NT2/D1 (cell line): ENCODE results near the gene CPXM2.

Source experiments
- DNase-seq: peaks from one replicate; pipeline ENCODE4 v3.0.0-alpha.2; 2011; ENCODE audit warnings: low read depth, low spot score
- H3K27me3 ChIP-seq: 2 replicates; pipeline ENCODE4 v1.6.0; 2011; ENCODE audit warnings: mild to moderate bottlenecking; ENCODE audit not compliant: insufficient read length, insufficient read depth
- H3K36me3 ChIP-seq: 2 replicates; pipeline ENCODE4 v1.6.1; 2011; ENCODE audit warnings: mild to moderate bottlenecking, low read length, mixed read lengths; ENCODE audit not compliant: insufficient read depth, insufficient read length
- H3K4me1 ChIP-seq: 2 replicates; pipeline ENCODE4 v1.5.1; 2011; ENCODE audit not compliant: insufficient read depth, insufficient read length
- H3K4me3 ChIP-seq: 2 replicates; pipeline ENCODE4 v1.5.1; 2011; ENCODE audit warnings: low read depth; ENCODE audit not compliant: insufficient read length
- H3K9ac ChIP-seq: 2 replicates; pipeline ENCODE4 v1.6.0; 2011; ENCODE audit warnings: low read depth; ENCODE audit not compliant: insufficient read length
- H3K9me3 ChIP-seq: 2 replicates; pipeline ENCODE4 v1.5.1; 2011; ENCODE audit warnings: mild to moderate bottlenecking, low read length; ENCODE audit not compliant: insufficient read depth
- SUZ12 ChIP-seq: IDR thresholded peaks from 2 replicates; pipeline ENCODE4 v1.6.1; 2011; ENCODE audit not compliant: insufficient read length, insufficient read depth; ENCODE audit errors: extremely low read depth
- YY1 ChIP-seq: IDR thresholded peaks from 2 replicates; pipeline ENCODE4 v1.6.1; 2011; ENCODE audit not compliant: insufficient read length, insufficient read depth
- ZNF274 ChIP-seq: IDR thresholded peaks from 2 replicates; pipeline ENCODE4 v1.6.1; 2011; ENCODE audit warnings: mild to moderate bottlenecking, low read depth, low read length

The CPXM2 gene

GRCh38 chr10:123890226-123890625 lies 1.4 kb downstream of the CPXM2 start:
- TF ChIP-seq SUZ12 (no peak), YY1 (no peak), ZNF274 (no peak)
- H3K9me3 ChIP-seq: no peaks in the 10 kb centered on the region
- peaks cover 4% of the 10 kb centered on the region for H3K36me3 ChIP-seq
- peak overlapping the region; percentile 50 for H3K4me3 ChIP-seq
- H3K4me1 ChIP-seq: no peaks in the 10 kb centered on the region
- DNase-seq: no peak
- peak overlapping the region; percentile 82 for H3K9ac ChIP-seq
- H3K27me3 ChIP-seq: peaks cover 3% of the 10 kb centered on the region

GRCh38 chr10:123889821-123890220 lies 1.8 kb downstream of the CPXM2 start:
- TF ChIP-seq YY1: no peak
- no peak for TF ChIP-seq ZNF274
- no peak for TF ChIP-seq SUZ12
- Histone ChIP-seq H3K4me1 (no peaks in the 10 kb centered on the region), H3K9me3 (no peaks in the 10 kb centered on the region), H3K36me3 (peaks cover 4% of the 10 kb centered on the region), H3K9ac (no peak overlapping the region), H3K27me3 (peaks cover 3% of the 10 kb centered on the region), H3K4me3 (no peak overlapping the region)
- DNase-seq: no peak

- Histone ChIP-seq H3K9ac (no peak overlapping the region), H3K27me3 (no peaks in the 10 kb centered on the region), H3K9me3 (no peaks in the 10 kb centered on the region), H3K4me1 (no peaks in the 10 kb centered on the region), H3K4me3 (no peak overlapping the region), H3K36me3 (peaks cover 4% of the 10 kb centered on the region)
- no peak for TF ChIP-seq ZNF274
- TF ChIP-seq YY1: no peak
- TF ChIP-seq SUZ12: no peak
- no peak for DNase-seq
Observed at GRCh38 chr10:123888751-123889150, 2.9 kb downstream of the CPXM2 start.

- DNase-seq: no peak
- H3K4me3 ChIP-seq: no peak overlapping the region
- no peaks in the 10 kb centered on the region for H3K27me3 ChIP-seq
- H3K9me3 ChIP-seq: no peaks in the 10 kb centered on the region
- H3K36me3 ChIP-seq: peaks cover 4% of the 10 kb centered on the region
- H3K9ac ChIP-seq: no peak overlapping the region
- no peaks in the 10 kb centered on the region for H3K4me1 ChIP-seq
- TF ChIP-seq ZNF274 (no peak), YY1 (no peak), SUZ12 (no peak)
Observed at GRCh38 chr10:123888256-123888655, 3.4 kb downstream of the CPXM2 start.

GRCh38 chr10:123886292-123886691 lies 5.3 kb downstream of the CPXM2 start:
- no peak for TF ChIP-seq YY1
- no peak for TF ChIP-seq SUZ12
- no peaks in the 10 kb centered on the region for H3K27me3 ChIP-seq

GRCh38 chr10:123885406-123886170 lies 6.0 kb downstream of the CPXM2 start:
- no peaks in the 10 kb centered on the region for H3K9me3 ChIP-seq
- no peak for DNase-seq
- no peaks in the 10 kb centered on the region for H3K4me1 ChIP-seq
- no peak overlapping the region for H3K9ac ChIP-seq
- no peaks in the 10 kb centered on the region for H3K27me3 ChIP-seq
- no peak overlapping the region for H3K4me3 ChIP-seq
- TF ChIP-seq ZNF274: no peak
- TF ChIP-seq SUZ12: no peak
- no peak for TF ChIP-seq YY1
- H3K36me3 ChIP-seq: peaks cover 4% of the 10 kb centered on the region

More at GRCh38 chr10:123886292-123886691, 5.3 kb downstream of the CPXM2 start:
- Histone ChIP-seq H3K4me3 (no peak overlapping the region), H3K9me3 (no peaks in the 10 kb centered on the region), H3K9ac (no peak overlapping the region), H3K4me1 (no peaks in the 10 kb centered on the region), H3K36me3 (peaks cover 4% of the 10 kb centered on the region)
- DNase-seq: no peak

- no peak for TF ChIP-seq SUZ12
- TF ChIP-seq ZNF274: no peak
- no peak for TF ChIP-seq YY1
- peaks cover 4% of the 10 kb centered on the region for H3K36me3 ChIP-seq
- no peak overlapping the region for H3K9ac ChIP-seq
- no peak overlapping the region for H3K4me3 ChIP-seq
- no peaks in the 10 kb centered on the region for H3K27me3 ChIP-seq
- no peaks in the 10 kb centered on the region for H3K4me1 ChIP-seq
- DNase-seq: no peak
- H3K9me3 ChIP-seq: no peaks in the 10 kb centered on the region
Observed at GRCh38 chr10:123884907-123885381, 6.7 kb downstream of the CPXM2 start.

- Histone ChIP-seq H3K9ac (no peak overlapping the region), H3K4me1 (no peaks in the 10 kb centered on the region), H3K9me3 (no peaks in the 10 kb centered on the region), H3K4me3 (no peak overlapping the region), H3K36me3 (peaks cover 6% of the 10 kb centered on the region), H3K27me3 (no peaks in the 10 kb centered on the region)
- DNase-seq: no peak
- TF ChIP-seq ZNF274 (no peak), SUZ12 (no peak), YY1 (no peak)
Observed at GRCh38 chr10:123884351-123884906, 7.2 kb downstream of the CPXM2 start.
